ENCODE data around the gene SDK1. TPM values are rescaled to one million over a fixed set of nuclear protein-coding genes. Genes with fewer than 3 reads are reported as not detected.

Gene SDK1
- total and polyA plus RNA-seq, 2 of the 8 experiments (the other 6 are each of a cell fraction or from before 2014, with no cell fraction given) = 3.3 to 7.2 TPM

DNA sequence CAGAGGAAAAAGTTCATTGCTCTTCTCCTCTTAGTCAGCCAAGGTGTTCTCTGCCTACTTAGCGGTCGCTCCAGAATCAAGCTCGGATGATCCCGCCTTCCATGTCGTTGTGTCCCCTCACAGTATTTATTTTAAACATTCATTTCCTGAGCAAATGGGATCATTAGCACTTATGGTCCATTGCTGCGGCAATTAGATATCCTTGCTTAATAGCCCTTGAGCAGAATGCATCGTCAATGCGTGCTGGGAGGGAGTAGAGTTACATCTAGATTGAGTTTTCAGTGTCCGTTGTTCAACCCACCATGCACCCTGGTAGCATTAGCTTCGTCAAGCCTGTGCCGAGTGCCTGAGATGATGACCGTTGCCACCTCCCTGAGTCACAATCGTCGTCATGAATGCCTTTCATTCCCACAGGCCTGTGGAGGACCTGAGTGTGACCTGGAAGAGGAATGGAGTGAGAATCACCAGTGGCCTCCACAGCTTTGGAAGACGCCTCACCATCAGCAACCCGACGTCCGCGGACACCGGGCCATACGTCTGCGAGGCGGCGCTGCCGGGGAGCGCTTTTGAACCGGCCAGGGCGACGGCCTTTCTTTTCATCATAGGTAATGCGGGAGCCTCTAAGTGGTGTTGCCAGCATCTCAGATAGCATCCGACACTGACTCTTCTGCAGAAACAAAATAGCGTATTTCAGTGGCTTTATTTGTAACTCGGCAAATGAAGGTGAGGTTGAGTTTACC lies 650.4 kb downstream of the SDK1 start:
- ChIA-PET POLR2A (ENCODE audit: partially characterized antibody) (no interaction called here), CTCF (ENCODE audit: partially characterized antibody) (interaction anchor here (1.1 kb wide), 1 partner anchor 27 kb away, joined by 3 read pairs; no protein-coding TSS in a partner anchor)
- H3K14ac ChIP-seq (ENCODE audit: insufficient read length) = no peak overlapping the region
- no peak overlapping the region for H2BK20ac ChIP-seq (ENCODE audit: low read length)
- no peak overlapping the region for H2AK5ac ChIP-seq (ENCODE audit: low read depth, low read length)
- no peak overlapping the region for H2BK5ac ChIP-seq (ENCODE audit: low read depth, low read length)
- no peak overlapping the region for H2BK12ac ChIP-seq (ENCODE audit: low read depth, low read length)
- H2AFZ ChIP-seq (ENCODE audit: low read length) = no peak overlapping the region
- no peak overlapping the region for H2BK120ac ChIP-seq (replicated peaks; ENCODE audit: low read depth, low read length)
- WGBS, 2 experiments (ENCODE audit: extremely low coverage in 1 of 2, insufficient coverage in 1 of 2, insufficient read length in 1 of 2, insufficient replicate concordance in 2 of 2, low coverage in 1 of 2, low lambda C conversion rate in 2 of 2, missing lambda C conversion rate in 1 of 2) = 97% methylated on average over 33 of the region's 33 CpGs; no CpG with 5 or more reads in 1 of the 2 experiments
- no peak overlapping the region for H2BK15ac ChIP-seq (ENCODE audit: low read length)
- no peaks in the 10 kb centered on the region; a peak in 1 of 4 replicates for H3K9me3 ChIP-seq (ENCODE audit: insufficient read depth in 2 of 2, low read depth in 1 of 2, low read length in 1 of 2)
- H4K91ac ChIP-seq (replicated peaks; ENCODE audit: insufficient read length, low read length) = no peak overlapping the region
- H4K5ac ChIP-seq (ENCODE audit: insufficient read length, low read depth, low read length) = no peak overlapping the region
- no peak overlapping the region for H3K27ac ChIP-seq (ENCODE audit: low read depth, low read length)
- H3K9ac ChIP-seq (replicated peaks in 1 of 4; ENCODE audit: extremely low read depth in 1 of 4, low read depth in 3 of 4, low read length in 3 of 4) = no peak overlapping the region
- FAIRE-seq (no peak), DNase-seq (ENCODE audit: low read depth in 1 of 2, low spot score in 2 of 2) (no peak)
- H3K27me3 ChIP-seq (replicated peaks in 1 of 4; ENCODE audit: control insufficient read depth in 3 of 4, extremely low read depth in 1 of 4, insufficient read depth in 3 of 4, low read length in 3 of 4) = no peaks in the 10 kb centered on the region
- no peak overlapping the region for H3K56ac ChIP-seq (replicated peaks; ENCODE audit: insufficient read length, low read depth, low read length)
- H3K4me1 ChIP-seq (replicated peaks in 1 of 4; ENCODE audit: control insufficient read depth in 3 of 4, insufficient read depth in 4 of 4, low read length in 3 of 4) = no peaks in the 10 kb centered on the region
- no peak overlapping the region for H3K23ac ChIP-seq (ENCODE audit: insufficient read length)
- H4K20me1 ChIP-seq (replicated peaks in 1 of 2; ENCODE audit: control insufficient read depth in 1 of 2, insufficient read depth in 2 of 2, low read length in 2 of 2) = no peaks in the 10 kb centered on the region
- no peaks in the 10 kb centered on the region; the same call in 1 of the 2 replicates for H3K79me1 ChIP-seq (ENCODE audit: low read depth, low read length)
- H3K4me3 ChIP-seq (ENCODE audit: extremely low read depth in 1 of 4, insufficient read depth in 2 of 4, low read depth in 3 of 4, low read length in 4 of 4) = no peak overlapping the region
- H3K23me2 ChIP-seq (ENCODE audit: low read depth, low read length) = no peaks in the 10 kb centered on the region
- no peaks in the 10 kb centered on the region for H3K36me3 ChIP-seq (ENCODE audit: control insufficient read depth in 2 of 4, insufficient read depth in 4 of 4, low read length in 3 of 4)
- H4K8ac ChIP-seq (ENCODE audit: extremely low read depth, insufficient read depth, low read length) = no peak overlapping the region
- H3K18ac ChIP-seq (ENCODE audit: extremely low read depth, low read length) = no peak overlapping the region
- no peak overlapping the region for H3K4me2 ChIP-seq (ENCODE audit: insufficient read depth in 1 of 2, low read depth in 2 of 2, low read length in 2 of 2)
- no peaks in the 10 kb centered on the region for H3K79me2 ChIP-seq (ENCODE audit: control insufficient read depth in 1 of 2, insufficient read depth in 2 of 2, low read length in 2 of 2)
- H3K4ac ChIP-seq (replicated peaks; ENCODE audit: insufficient read length, low read depth, low read length) = no peak overlapping the region
- no peak for TF ChIP-seq SIRT6 (IDR thresholded peaks at IDR 0.05; ENCODE audit: low read length)
- no peak for TF ChIP-seq CEBPB (IDR thresholded peaks at IDR 0.05; ENCODE audit: low read depth, low read length)
- TF ChIP-seq, protein P1, sequence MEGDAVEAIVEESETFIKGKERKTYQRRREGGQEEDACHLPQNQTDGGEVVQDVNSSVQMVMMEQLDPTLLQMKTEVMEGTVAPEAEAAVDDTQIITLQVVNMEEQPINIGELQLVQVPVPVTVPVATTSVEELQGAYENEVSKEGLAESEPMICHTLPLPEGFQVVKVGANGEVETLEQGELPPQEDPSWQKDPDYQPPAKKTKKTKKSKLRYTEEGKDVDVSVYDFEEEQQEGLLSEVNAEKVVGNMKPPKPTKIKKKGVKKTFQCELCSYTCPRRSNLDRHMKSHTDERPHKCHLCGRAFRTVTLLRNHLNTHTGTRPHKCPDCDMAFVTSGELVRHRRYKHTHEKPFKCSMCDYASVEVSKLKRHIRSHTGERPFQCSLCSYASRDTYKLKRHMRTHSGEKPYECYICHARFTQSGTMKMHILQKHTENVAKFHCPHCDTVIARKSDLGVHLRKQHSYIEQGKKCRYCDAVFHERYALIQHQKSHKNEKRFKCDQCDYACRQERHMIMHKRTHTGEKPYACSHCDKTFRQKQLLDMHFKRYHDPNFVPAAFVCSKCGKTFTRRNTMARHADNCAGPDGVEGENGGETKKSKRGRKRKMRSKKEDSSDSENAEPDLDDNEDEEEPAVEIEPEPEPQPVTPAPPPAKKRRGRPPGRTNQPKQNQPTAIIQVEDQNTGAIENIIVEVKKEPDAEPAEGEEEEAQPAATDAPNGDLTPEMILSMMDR (IDR thresholded peaks at IDR 0.05; ENCODE audit: control extremely low read depth in 1 of 3, insufficient read depth in 1 of 3, low read depth in 1 of 3, low read length in 3 of 3) = no peak
- TF ChIP-seq MAX (IDR thresholded peaks at IDR 0.05) = no peak
- no peak for TF ChIP-seq SAP30 (IDR thresholded peaks at IDR 0.05; ENCODE audit: insufficient read depth, insufficient replicate concordance, low read length)
- no peak for TF ChIP-seq TBP (IDR thresholded peaks at IDR 0.05; ENCODE audit: low read depth, low read length)
- no peak for TF ChIP-seq JUND (IDR thresholded peaks at IDR 0.05; ENCODE audit: low read length)
- TF ChIP-seq EZH2 (IDR thresholded peaks at IDR 0.05; ENCODE audit: low read depth, low read length, severe bottlenecking) = no peak
- TF ChIP-seq KDM4A (IDR thresholded peaks at IDR 0.05; ENCODE audit: low read depth, low read length, severe bottlenecking) = no peak
- TF ChIP-seq KDM1A (IDR thresholded peaks at IDR 0.05; ENCODE audit: borderline replicate concordance, low read length) = no peak
